H1 (cell line): Measurements from ENCODE around the gene MYL6. TPM values are rescaled to one million over a fixed set of nuclear protein-coding genes. Genes with fewer than 3 reads are reported as not detected.

Experiments used
- CTCF ChIA-PET: fragments of 300-600 bp; sonication (Branson Sonifier 250); formaldehyde crosslinking; loops from one replicate; lab custom pipeline; 2021; ENCODE audit not compliant: partially characterized antibody; lab: Charles Lee
- POLR2A ChIA-PET: fragments of 300-600 bp; sonication (Branson Sonifier 250); formaldehyde crosslinking; loops from one replicate; lab custom pipeline; 2021; ENCODE audit warnings: inconsistent platforms; ENCODE audit not compliant: partially characterized antibody; lab: Charles Lee
- DNase-seq, 2 experiments: peaks; one replicate each; pipeline versions ENCODE4 v3.0.0 to v3.0.0-alpha.2; 2010 to 2022; ENCODE audit warnings: low spot score in 2 of 2, low read depth in 1 of 2, mixed read lengths in 1 of 2
- FAIRE-seq: peaks from 2 replicates; lab custom pipeline; 2011; peaks lifted over from hg19 to GRCh38; lab: Jason Lieb, UNC
- H2AFZ ChIP-seq: 2 replicates; pipeline ENCODE4 v1.8.1; 2012; ENCODE audit warnings: low read length, inconsistent platforms
- H2AK5ac ChIP-seq: 2 replicates; pipeline ENCODE4 v1.6.1; 2013; ENCODE audit warnings: low read depth, low read length
- H2BK120ac ChIP-seq: replicated peaks from 2 replicates; pipeline ENCODE3; 2013; ENCODE audit warnings: low read depth, low read length, inconsistent platforms
- H2BK12ac ChIP-seq: 2 replicates; pipeline ENCODE4 v1.6.1; 2013; ENCODE audit warnings: low read depth, low read length
- H2BK15ac ChIP-seq: 2 replicates; pipeline ENCODE4 v1.6.1; 2013; ENCODE audit warnings: low read length
- H2BK20ac ChIP-seq: 2 replicates; pipeline ENCODE4 v1.6.1; 2013; ENCODE audit warnings: low read length
- H2BK5ac ChIP-seq: 2 replicates; pipeline ENCODE4 v1.6.1; 2013; ENCODE audit warnings: low read depth, low read length
- H3K14ac ChIP-seq: 2 replicates; pipeline ENCODE4 v1.6.1; 2013; ENCODE audit warnings: inconsistent platforms; ENCODE audit not compliant: insufficient read length
- H3K18ac ChIP-seq: 2 replicates; pipeline ENCODE4 v1.6.1; 2013; ENCODE audit warnings: low read length; ENCODE audit errors: extremely low read depth
- H3K23ac ChIP-seq: 2 replicates; pipeline ENCODE4 v1.6.1; 2013; ENCODE audit warnings: inconsistent platforms; ENCODE audit not compliant: insufficient read length
- H3K23me2 ChIP-seq: 2 replicates; pipeline ENCODE4 v1.6.1; 2013; ENCODE audit warnings: low read depth, low read length
- H3K27ac ChIP-seq: 2 replicates; pipeline ENCODE4 v1.6.1; 2011; ENCODE audit warnings: low read depth, low read length, inconsistent platforms
- H3K27me3 ChIP-seq, 4 experiments: replicated peaks in 1 of 4; 1 replicate in 1 of 4; 2 replicates in 3 of 4; pipeline versions ENCODE4 v1.6.1 to v1.8.1; 2011 to 2013; ENCODE audit warnings: low read length in 3 of 4, mild to moderate bottlenecking in 3 of 4, inconsistent platforms in 2 of 4, mixed read lengths in 2 of 4, moderate library complexity in 1 of 4; ENCODE audit not compliant: control insufficient read depth in 3 of 4, insufficient read depth in 3 of 4; ENCODE audit errors: extremely low read depth in 1 of 4
- H3K36me3 ChIP-seq, 4 experiments: 2 replicates each; pipeline versions ENCODE4 v1.6.1 to v1.8.1; 2011 to 2013; ENCODE audit warnings: mild to moderate bottlenecking in 4 of 4, low read length in 3 of 4, moderate library complexity in 2 of 4, control low read depth in 1 of 4, inconsistent platforms in 1 of 4; ENCODE audit not compliant: insufficient read depth in 4 of 4, control insufficient read depth in 2 of 4
- H3K4ac ChIP-seq: replicated peaks from 2 replicates; pipeline ENCODE3; 2013; ENCODE audit warnings: low read length, low read depth, mixed read lengths, inconsistent platforms; ENCODE audit not compliant: insufficient read length
- H3K4me1 ChIP-seq, 4 experiments: replicated peaks in 1 of 4; 1 replicate in 1 of 4; 2 replicates in 3 of 4; pipeline versions ENCODE4 v1.6.1 to v1.8.1; 2011 to 2013; ENCODE audit warnings: low read length in 3 of 4, inconsistent platforms in 2 of 4, mixed read lengths in 1 of 4; ENCODE audit not compliant: insufficient read depth in 4 of 4, control insufficient read depth in 3 of 4
- H3K4me2 ChIP-seq, 2 experiments: 2 replicates each; pipeline versions ENCODE4 v1.6.1 to v1.8.1; 2011 to 2013; ENCODE audit warnings: low read depth in 2 of 2, low read length in 2 of 2, control low read depth in 1 of 2, inconsistent platforms in 1 of 2, mild to moderate bottlenecking in 1 of 2; ENCODE audit not compliant: insufficient read depth in 1 of 2
- H3K4me3 ChIP-seq, 4 experiments: fragments of 200-600, 300-600 bp in 1 of 4; sonication (generic), shearing (Covaris generic), sonication (Bioruptor Twin) in 1 of 4; 2 replicates each; pipeline versions ENCODE4 v1.5.1 to v1.8.1; 2011 to 2016; ENCODE audit warnings: low read length in 4 of 4, low read depth in 3 of 4, control low read depth in 2 of 4, inconsistent platforms in 2 of 4, mild to moderate bottlenecking in 2 of 4, mixed read lengths in 1 of 4, moderate library complexity in 1 of 4; ENCODE audit not compliant: insufficient read depth in 2 of 4; ENCODE audit errors: extremely low read depth in 1 of 4
- H3K56ac ChIP-seq: replicated peaks from 2 replicates; pipeline ENCODE3; 2013; ENCODE audit warnings: low read depth, mild to moderate bottlenecking, mixed read lengths, low read length, inconsistent platforms; ENCODE audit not compliant: insufficient read length
- H3K79me1 ChIP-seq: 2 replicates; pipeline ENCODE4 v1.6.1; 2013; ENCODE audit warnings: low read depth, low read length, control low read depth
- H3K79me2 ChIP-seq, 2 experiments: 2 replicates each; pipeline versions ENCODE4 v1.6.1 to v1.8.1; 2012 to 2013; ENCODE audit warnings: low read length in 2 of 2, mild to moderate bottlenecking in 2 of 2, inconsistent platforms in 1 of 2; ENCODE audit not compliant: insufficient read depth in 2 of 2, control insufficient read depth in 1 of 2
- H3K9ac ChIP-seq, 4 experiments: replicated peaks in 1 of 4; 1 replicate in 1 of 4; 2 replicates in 3 of 4; pipeline versions ENCODE4 v1.6.1 to v1.8.1; 2011 to 2013; ENCODE audit warnings: low read depth in 3 of 4, low read length in 3 of 4, control low read depth in 2 of 4, mild to moderate bottlenecking in 2 of 4, moderate library complexity in 2 of 4, inconsistent platforms in 1 of 4; ENCODE audit errors: extremely low read depth in 1 of 4
- H3K9me3 ChIP-seq, 2 experiments: 2 replicates each; pipeline versions ENCODE4 v1.6.1 to v1.8.1; 2012 to 2013; ENCODE audit warnings: mild to moderate bottlenecking in 2 of 2, moderate library complexity in 2 of 2, control low read depth in 1 of 2, inconsistent platforms in 1 of 2, low read depth in 1 of 2, low read length in 1 of 2, mixed read lengths in 1 of 2; ENCODE audit not compliant: insufficient read depth in 2 of 2
- H4K20me1 ChIP-seq, 2 experiments: replicated peaks in 1 of 2; 2 replicates each; pipeline versions ENCODE3 to v1.8.1; 2011 to 2013; ENCODE audit warnings: inconsistent platforms in 2 of 2, low read length in 2 of 2, mild to moderate bottlenecking in 1 of 2; ENCODE audit not compliant: insufficient read depth in 2 of 2, control insufficient read depth in 1 of 2
- H4K5ac ChIP-seq: 2 replicates; pipeline ENCODE4 v1.6.1; 2013; ENCODE audit warnings: low read length, low read depth, mixed read lengths, inconsistent platforms; ENCODE audit not compliant: insufficient read length
- H4K8ac ChIP-seq: 2 replicates; pipeline ENCODE4 v1.8.0; 2013; ENCODE audit warnings: mild to moderate bottlenecking, moderate library complexity, low read length, inconsistent platforms; ENCODE audit not compliant: insufficient read depth; ENCODE audit errors: extremely low read depth
- H4K91ac ChIP-seq: replicated peaks from 2 replicates; pipeline ENCODE3; 2013; ENCODE audit warnings: low read length, mixed read lengths, inconsistent platforms; ENCODE audit not compliant: insufficient read length
- CBX5 ChIP-seq: fragments of 300-800, 300-1000 bp; sonication (generic); IDR thresholded peaks from 2 replicates; pipeline ENCODE4 v1.7.1; 2016; ENCODE audit warnings: antibody characterized with exemption, low read length, low read depth
- CHD1 ChIP-seq: IDR thresholded peaks from 2 replicates; pipeline ENCODE4 v1.6.1; 2012; ENCODE audit warnings: low read depth, low read length, improper control_type of control experiment
- CTBP2 ChIP-seq: IDR thresholded peaks from 2 replicates; pipeline ENCODE4 v1.7.0; 2011; ENCODE audit warnings: borderline replicate concordance, mild to moderate bottlenecking, moderate library complexity, mixed read lengths, low read length; ENCODE audit not compliant: insufficient read depth, insufficient read length
- JUN ChIP-seq: IDR thresholded peaks from 2 replicates; pipeline ENCODE4 v1.6.1; 2011; ENCODE audit warnings: low read depth, mild to moderate bottlenecking, improper control_type of control experiment, low read length
- NRF1 ChIP-seq: IDR thresholded peaks from 2 replicates; pipeline ENCODE4 v1.6.1; 2011; ENCODE audit warnings: mild to moderate bottlenecking, low read depth, low read length, improper control_type of control experiment
- POU5F1 ChIP-seq: IDR thresholded peaks from 2 replicates; pipeline ENCODE4 v1.6.1; 2011; ENCODE audit warnings: low read depth, mild to moderate bottlenecking, low read length, moderate library complexity
- RBBP5 ChIP-seq: IDR thresholded peaks from 2 replicates; pipeline ENCODE4 v1.7.1; 2012; ENCODE audit warnings: low read depth, mild to moderate bottlenecking, inconsistent platforms, low read length, moderate library complexity, borderline replicate concordance
- RNF2 ChIP-seq: fragments of 200-900, 300-1000 bp; sonication (generic); IDR thresholded peaks from 2 replicates; pipeline ENCODE4 v1.7.1; 2016; ENCODE audit warnings: borderline replicate concordance, low read depth, mild to moderate bottlenecking, antibody characterized with exemption, low read length; ENCODE audit not compliant: poor library complexity, severe bottlenecking; ENCODE audit errors: missing control alignments
- TCF12 ChIP-seq: IDR thresholded peaks from 2 replicates; pipeline ENCODE4 v1.6.1; 2011; ENCODE audit warnings: low read depth, mild to moderate bottlenecking, low read length
- WGBS, 2 experiments: shearing (Covaris generic) in 1 of 2; methylation state at CpG; one replicate each; pipeline versions ENCODE4 v1.1.6 to v1.1.7; 2013 to 2015; ENCODE audit warnings: low lambda C conversion rate in 2 of 2, mixed read lengths in 2 of 2, inconsistent platforms in 1 of 2, low coverage in 1 of 2, missing lambda C conversion rate in 1 of 2; ENCODE audit not compliant: insufficient replicate concordance in 2 of 2, insufficient coverage in 1 of 2, insufficient read length in 1 of 2; ENCODE audit errors: extremely low coverage in 1 of 2, missing lambda C conversion rate in 1 of 2; 5-methylcytosine and 5-hydroxymethylcytosine counted together
- polyA plus RNA-seq, 7 experiments: library from polyadenylated mRNA; depleted of rRNA in 3 of 7; stranded (reverse) in 5 of 7; unstranded in 2 of 7; fragments of >200 nt in 5 of 7; fragments of 200-250 nt in 2 of 7; gene quantifications; 1 replicate in 5 of 7; 2 replicates in 1 of 7; 4 replicates in 1 of 7; pipeline versions ENCODE4 v1.2.1 to v1.2.3, GENCODE V29; 2011 to 2013; ENCODE audit warnings: missing spikeins in 2 of 7, mixed read lengths in 2 of 7
- total RNA-seq: library from RNA; stranded (reverse); fragmentation: NEBNext Ultra II Directional; extraction: Animal tissue kit (Norgen Biotek cat#: 25700); gene quantifications from 2 replicates; pipeline ENCODE4 v1.2.1, GENCODE V29; 2021
- TF ChIP-seq, protein P1 (sequence below), 3 experiments: IDR thresholded peaks; 1 replicate in 2 of 3; 2 replicates in 1 of 3; pipeline versions ENCODE4 v1.5.1 to v1.6.1; 2011; ENCODE audit warnings: low read length in 3 of 3, mild to moderate bottlenecking in 3 of 3, inconsistent platforms in 2 of 3, low read depth in 1 of 3, moderate library complexity in 1 of 3; ENCODE audit not compliant: insufficient read depth in 1 of 3; ENCODE audit errors: control extremely low read depth in 1 of 3

Gene MYL6
- total and polyA plus RNA-seq, 2 of the 8 experiments (the other 6 are each of a cell fraction or from before 2014, with no cell fraction given), result 1,130 to 2,279 TPM

DNA sequence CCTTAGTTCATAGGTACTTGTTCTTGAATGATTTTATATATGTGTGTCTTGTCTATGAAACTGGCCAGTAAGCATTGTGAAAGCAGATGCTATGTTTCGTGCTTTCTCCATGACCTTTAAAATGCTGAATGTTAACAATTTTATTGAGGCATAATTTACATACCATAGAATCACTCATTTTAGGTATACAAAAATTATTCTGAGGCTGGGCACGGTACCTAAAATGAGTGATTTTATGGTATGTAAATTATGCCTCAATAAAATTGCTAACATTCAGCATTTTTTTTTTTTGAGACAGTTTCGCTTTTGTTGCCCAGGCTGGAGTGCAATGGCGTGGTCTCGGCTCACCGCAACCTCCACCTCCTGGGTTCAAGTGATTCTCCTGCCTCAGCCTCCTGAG lies 23.3 kb upstream of the MYL6 start:
- no peak overlapping the region for H4K8ac ChIP-seq
- POLR2A ChIA-PET, result interaction anchor here (0.9 kb wide), 1 partner anchor 10 kb away, joined by 4 read pairs; no protein-coding TSS in a partner anchor
- no peaks in the 10 kb centered on the region for H4K20me1 ChIP-seq
- H3K4ac ChIP-seq, result no peak overlapping the region
- H3K79me1 ChIP-seq, result no peaks in the 10 kb centered on the region
- H2AK5ac ChIP-seq, result no peak overlapping the region
- peaks cover 25 to 79% (median 63%) of the 10 kb centered on the region in 4 experiments for H3K36me3 ChIP-seq
- H3K4me1 ChIP-seq, result no peaks in the 10 kb centered on the region
- H3K9me3 ChIP-seq, result no peaks in the 10 kb centered on the region; a peak in 1 of 4 replicates
- H3K27ac ChIP-seq, result no peak overlapping the region
- no peak overlapping the region for H3K4me3 ChIP-seq
- no peak overlapping the region for H3K4me2 ChIP-seq
- no peak overlapping the region for H2BK5ac ChIP-seq
- H2AFZ ChIP-seq, result no peak overlapping the region
- H3K14ac ChIP-seq, result no peak overlapping the region
- no peak overlapping the region for H2BK20ac ChIP-seq
- CTCF ChIA-PET, result interaction anchor here (0.6 kb wide), 1 partner anchor 16 kb away, joined by 5 read pairs; no protein-coding TSS in a partner anchor
- no peaks in the 10 kb centered on the region for H3K27me3 ChIP-seq
- TF ChIP-seq, protein P1, sequence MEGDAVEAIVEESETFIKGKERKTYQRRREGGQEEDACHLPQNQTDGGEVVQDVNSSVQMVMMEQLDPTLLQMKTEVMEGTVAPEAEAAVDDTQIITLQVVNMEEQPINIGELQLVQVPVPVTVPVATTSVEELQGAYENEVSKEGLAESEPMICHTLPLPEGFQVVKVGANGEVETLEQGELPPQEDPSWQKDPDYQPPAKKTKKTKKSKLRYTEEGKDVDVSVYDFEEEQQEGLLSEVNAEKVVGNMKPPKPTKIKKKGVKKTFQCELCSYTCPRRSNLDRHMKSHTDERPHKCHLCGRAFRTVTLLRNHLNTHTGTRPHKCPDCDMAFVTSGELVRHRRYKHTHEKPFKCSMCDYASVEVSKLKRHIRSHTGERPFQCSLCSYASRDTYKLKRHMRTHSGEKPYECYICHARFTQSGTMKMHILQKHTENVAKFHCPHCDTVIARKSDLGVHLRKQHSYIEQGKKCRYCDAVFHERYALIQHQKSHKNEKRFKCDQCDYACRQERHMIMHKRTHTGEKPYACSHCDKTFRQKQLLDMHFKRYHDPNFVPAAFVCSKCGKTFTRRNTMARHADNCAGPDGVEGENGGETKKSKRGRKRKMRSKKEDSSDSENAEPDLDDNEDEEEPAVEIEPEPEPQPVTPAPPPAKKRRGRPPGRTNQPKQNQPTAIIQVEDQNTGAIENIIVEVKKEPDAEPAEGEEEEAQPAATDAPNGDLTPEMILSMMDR (IDR thresholded peaks at IDR 0.05; ENCODE audit: control extremely low read depth in 1 of 3, insufficient read depth in 1 of 3, low read depth in 1 of 3, low read length in 3 of 3), result no peak
- no peak for TF ChIP-seq POU5F1
- TF ChIP-seq CHD1, result no peak
- no peak for TF ChIP-seq JUN
- TF ChIP-seq TCF12, result no peak
- TF ChIP-seq CBX5, result no peak
- no peak for TF ChIP-seq RBBP5
- TF ChIP-seq RNF2, result no peak
- TF ChIP-seq CTBP2, result no peak
- no peak for TF ChIP-seq NRF1
- H3K23ac ChIP-seq, result no peak overlapping the region
- H3K23me2 ChIP-seq, result no peaks in the 10 kb centered on the region
- H3K18ac ChIP-seq, result no peak overlapping the region
- no peak overlapping the region for H3K56ac ChIP-seq
- no peak overlapping the region for H2BK120ac ChIP-seq
- FAIRE-seq, result no peak
- no peak overlapping the region for H2BK12ac ChIP-seq
- H2BK15ac ChIP-seq, result no peak overlapping the region
- WGBS, 2 experiments, result 92% methylated on average over 6 of the region's 6 CpGs; no CpG with 5 or more reads in 1 of the 2 experiments
- no peak for DNase-seq
- no peak overlapping the region for H4K5ac ChIP-seq
- no peak overlapping the region for H3K9ac ChIP-seq
- peaks cover 0 to 5% of the 10 kb centered on the region in 2 experiments; a peak in 1 of 4 replicates for H3K79me2 ChIP-seq
- H4K91ac ChIP-seq, result no peak overlapping the region
